Activated CD4-positive, alpha-beta T cell treated with anti-CD3 and anti-CD28 coated beads for 36 hours (primary cell): Measurements from ENCODE around the gene C1QL4. TPM values are rescaled to one million over a fixed set of nuclear protein-coding genes. Genes with fewer than 3 reads are reported as not detected.
"Not testable (repeated sequence)": the region's sequence is repeated elsewhere in the genome, so short reads cannot be mapped to it uniquely, and the experiment has no call there.

Experiments
- ATAC-seq: fragments of 200-7000 bp; cut with Tn5 transposase; one replicate; pipeline ENCODE4 v1.10.0; 2021; ENCODE audit warnings: mild to moderate bottlenecking, moderate library complexity
- CTCF ChIA-PET: fragments of 350-600 bp; sonication (Branson Sonifier 250); formaldehyde crosslinking; loops from one replicate; lab custom pipeline; 2021; ENCODE audit warnings: antibody characterized with exemption; lab: Charles Lee
- POLR2A ChIA-PET: fragments of 350-600 bp; sonication (Branson Sonifier 250); formaldehyde crosslinking; loops from one replicate; lab custom pipeline; 2021; ENCODE audit warnings: antibody characterized with exemption, inconsistent platforms; lab: Charles Lee
- DNase-seq: peaks from one replicate; pipeline ENCODE4 v3.0.0-alpha.2; 2020
- H3K27ac Mint-ChIP-seq: one replicate; pipeline ENCODE4 v1.8.0; 2021; ENCODE audit warnings: mixed read lengths
- H3K27me3 Mint-ChIP-seq: one replicate; pipeline ENCODE4 v1.8.0; 2021; ENCODE audit warnings: mixed read lengths
- H3K36me3 Mint-ChIP-seq: one replicate; pipeline ENCODE4 v1.8.0; 2021; ENCODE audit warnings: low read depth, mixed read lengths
- H3K4me1 Mint-ChIP-seq: one replicate; pipeline ENCODE4 v1.8.0; 2021; ENCODE audit warnings: mixed read lengths
- H3K4me3 Mint-ChIP-seq: one replicate; pipeline ENCODE4 v1.8.0; 2021; ENCODE audit warnings: mild to moderate bottlenecking, moderate library complexity, mixed read lengths
- H3K9me3 Mint-ChIP-seq: one replicate; pipeline ENCODE4 v1.8.0; 2021; ENCODE audit warnings: low read depth, mixed read lengths
- intact Hi-C, 2 experiments: fragments of 100-400 bp; cut with DNase I in 1 of 2; cut with micrococcal nuclease in 1 of 2; formaldehyde crosslinking; loops; one replicate each; pipeline versions ENCODE4 v1.14.2 to v1.15.1; 2022 to 2024; cut with DNase I, micrococcal nuclease
- total RNA-seq, 2 experiments: library from RNA; stranded (reverse); gene quantifications; one replicate each; pipeline ENCODE4 v1.2.3, GENCODE V29; 2021

C1QL4 gene
- total RNA-seq, 2 experiments from 2014 or later, result not detected

- CTCF ChIA-PET, result interaction anchor here (0.6 to 4.2 kb wide), 30 partner anchors 9 to 1761 kb away, joined by 3 to 27 read pairs (median 4); partner anchors contain the start of genes C1QL4, DDN, DNAJC22 and PRPH
- POLR2A ChIA-PET, result interaction anchor here (0.5 to 2.4 kb wide), 18 partner anchors 9 to 641 kb away, joined by 3 to 11 read pairs (median 4); partner anchors contain the start of genes KANSL2, LMBR1L, PRPH and RHEBL1
- peak within 1 kb of the TSS; percentile 95 for H3K4me3 Mint-ChIP-seq
- H3K27ac Mint-ChIP-seq, result peak within 1 kb of the TSS; percentile 95
- peaks cover 15% of the 10 kb centered on the region for H3K36me3 Mint-ChIP-seq
- H3K9me3 Mint-ChIP-seq, result no peaks in the 10 kb centered on the region
- H3K4me1 Mint-ChIP-seq, result peaks cover 10% of the 10 kb centered on the region
- intact Hi-C loops, result loop anchor here (1.0 to 5.0 kb wide), 17 partner anchors 19 to 702 kb away; partner anchors contain the start of genes TUBA1B (in 2 of the 2), TUBA1C (in 2 of the 2), ARF3 (in 1 of the 2) and BCDIN3D (in 1 of the 2)
- DNase-seq (peak; percentile 99), ATAC-seq (peak; percentile 96)
- H3K27me3 Mint-ChIP-seq, result no peaks in the 10 kb centered on the region
Measured at GRCh38 chr12:49322708-49323523, 14.1 kb downstream of the C1QL4 start, which contains the start of gene TROAP. Gene TROAP, plus strand, starts transcription at chr12:49323255. Its CDS starts 354 bp downstream, at chr12:49323609.

DNA sequence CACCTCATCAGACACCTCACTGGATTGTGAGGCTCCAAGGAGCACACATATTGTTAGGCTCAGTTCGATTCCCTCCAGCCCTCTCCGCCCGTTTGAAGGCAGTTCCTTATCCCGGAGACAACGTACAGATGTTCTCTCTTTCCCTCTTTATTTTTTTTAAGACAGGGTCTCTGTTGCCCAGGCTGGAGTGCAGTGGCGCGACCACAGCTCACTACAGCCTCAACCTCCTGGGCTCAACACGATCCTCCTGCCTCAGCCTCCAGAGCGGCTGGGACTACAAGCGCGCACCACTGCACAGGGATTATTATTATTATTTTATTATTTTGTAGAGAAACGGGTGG lies 14.7 kb downstream of the C1QL4 start:
- peaks cover 10% of the 10 kb centered on the region for H3K4me1 Mint-ChIP-seq
- H3K27ac Mint-ChIP-seq, result peak overlapping the region; percentile 95
- ChIA-PET POLR2A (interaction anchor here (0.5 to 2.4 kb wide), 13 partner anchors 10 to 640 kb away, joined by 3 to 11 read pairs (median 5); partner anchors contain the start of genes KANSL2, SPATS2 and TUBA1B), CTCF (interaction anchor here (0.6 to 4.2 kb wide), 22 partner anchors 10 to 1124 kb away, joined by 3 to 27 read pairs (median 4); partner anchors contain the start of genes C1QL4, DNAJC22, PRPH and TUBA1B)
- DNase-seq, result no peak
- no peak for ATAC-seq
- intact Hi-C loops, result loop anchor here (1.0 to 5.0 kb wide), 10 partner anchors 20 to 520 kb away; partner anchors contain the start of genes ARF3 (in 1 of the 2), BCDIN3D (in 1 of the 2), FMNL3 (in 1 of the 2) and KMT2D (in 1 of the 2)
- H3K36me3 Mint-ChIP-seq, result peaks cover 12% of the 10 kb centered on the region
- H3K4me3 Mint-ChIP-seq, result peak overlapping the region; percentile 95
- H3K9me3 Mint-ChIP-seq, result no peaks in the 10 kb centered on the region
- H3K27me3 Mint-ChIP-seq, result no peaks in the 10 kb centered on the region

GRCh38 chr12:49320411-49321103 lies 16.4 kb downstream of the C1QL4 start:
- intact Hi-C loops, result loop anchor here (5.0 kb wide), 2 partner anchors 188 to 258 kb away; partner anchors contain the start of genes KMT2D (in 1 of the 2) and TUBA1B (in 1 of the 2)
- DNase-seq, H3K9me3 Mint-ChIP-seq, ATAC-seq, H3K4me1 Mint-ChIP-seq, H3K36me3 Mint-ChIP-seq, H3K27ac Mint-ChIP-seq, H3K4me3 Mint-ChIP-seq, POLR2A ChIA-PET, H3K27me3 Mint-ChIP-seq: not testable (repeated sequence)
- CTCF ChIA-PET, result interaction anchor here (0.7 to 1.4 kb wide), 4 partner anchors 15 to 573 kb away, joined by 3 to 4 read pairs (median 4); no protein-coding TSS in a partner anchor

GRCh38 chr12:49317118-49317517 lies 19.9 kb downstream of the C1QL4 start:
- H3K27me3 Mint-ChIP-seq, H3K9me3 Mint-ChIP-seq, CTCF ChIA-PET, H3K36me3 Mint-ChIP-seq, intact Hi-C loops, ATAC-seq, H3K27ac Mint-ChIP-seq, POLR2A ChIA-PET, H3K4me3 Mint-ChIP-seq, H3K4me1 Mint-ChIP-seq, DNase-seq: not testable (repeated sequence)

- intact Hi-C loops, result no loop called here
- ChIA-PET CTCF (interaction anchor here (0.7 kb wide), 1 partner anchor 54 kb away, joined by 4 read pairs; no protein-coding TSS in a partner anchor), POLR2A (no interaction called here)
- Mint-ChIP-seq H3K27me3 (peaks cover 6% of the 10 kb centered on the region), H3K36me3 (no peaks in the 10 kb centered on the region), H3K27ac (no peak overlapping the region), H3K4me3 (no peak overlapping the region), H3K9me3 (no peaks in the 10 kb centered on the region), H3K4me1 (no peaks in the 10 kb centered on the region)
- ATAC-seq, result no peak
- no peak for DNase-seq
Measured at GRCh38 chr12:49314811-49315210, 22.2 kb downstream of the C1QL4 start.

- H3K4me1 Mint-ChIP-seq, ATAC-seq, DNase-seq, intact Hi-C loops, H3K36me3 Mint-ChIP-seq, H3K4me3 Mint-ChIP-seq, H3K9me3 Mint-ChIP-seq, H3K27ac Mint-ChIP-seq, CTCF ChIA-PET, POLR2A ChIA-PET: not testable (repeated sequence)
- H3K27me3 Mint-ChIP-seq, result peaks cover 28% of the 10 kb centered on the region
Measured at GRCh38 chr12:49310451-49311000, 26.5 kb downstream of the C1QL4 start.

DNA sequence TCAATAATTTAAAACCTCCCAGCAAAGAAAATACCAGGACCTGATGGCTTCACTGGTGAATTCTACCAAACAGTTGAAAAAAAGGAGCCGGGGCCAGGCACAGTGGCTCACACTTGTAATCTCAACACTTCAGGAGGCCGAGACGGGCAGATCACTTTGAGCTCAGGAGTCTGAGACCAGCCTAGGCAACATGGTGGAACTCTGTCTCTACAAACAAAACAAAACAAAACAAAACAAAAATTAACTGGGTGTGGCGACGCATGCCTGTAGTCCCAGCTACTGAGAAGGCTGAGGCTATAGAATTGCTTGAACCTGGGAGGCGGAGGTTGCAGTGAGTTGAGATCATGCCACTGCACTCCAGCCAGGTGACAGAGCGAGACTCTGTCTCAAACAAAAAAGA lies 27.6 kb downstream of the C1QL4 start:
- H3K27ac Mint-ChIP-seq, result no peak overlapping the region
- no peak overlapping the region for H3K4me3 Mint-ChIP-seq
- no peaks in the 10 kb centered on the region for H3K9me3 Mint-ChIP-seq
- peaks cover 30% of the 10 kb centered on the region for H3K27me3 Mint-ChIP-seq
- DNase-seq (no peak), ATAC-seq (no peak)
- H3K36me3 Mint-ChIP-seq, result no peaks in the 10 kb centered on the region
- intact Hi-C loops, result no loop called here
- ChIA-PET CTCF (interaction anchor here (0.7 to 1.3 kb wide), 3 partner anchors 29 to 149 kb away, joined by 3 read pairs; no protein-coding TSS in a partner anchor), POLR2A (no interaction called here)
- H3K4me1 Mint-ChIP-seq, result no peaks in the 10 kb centered on the region

DNA sequence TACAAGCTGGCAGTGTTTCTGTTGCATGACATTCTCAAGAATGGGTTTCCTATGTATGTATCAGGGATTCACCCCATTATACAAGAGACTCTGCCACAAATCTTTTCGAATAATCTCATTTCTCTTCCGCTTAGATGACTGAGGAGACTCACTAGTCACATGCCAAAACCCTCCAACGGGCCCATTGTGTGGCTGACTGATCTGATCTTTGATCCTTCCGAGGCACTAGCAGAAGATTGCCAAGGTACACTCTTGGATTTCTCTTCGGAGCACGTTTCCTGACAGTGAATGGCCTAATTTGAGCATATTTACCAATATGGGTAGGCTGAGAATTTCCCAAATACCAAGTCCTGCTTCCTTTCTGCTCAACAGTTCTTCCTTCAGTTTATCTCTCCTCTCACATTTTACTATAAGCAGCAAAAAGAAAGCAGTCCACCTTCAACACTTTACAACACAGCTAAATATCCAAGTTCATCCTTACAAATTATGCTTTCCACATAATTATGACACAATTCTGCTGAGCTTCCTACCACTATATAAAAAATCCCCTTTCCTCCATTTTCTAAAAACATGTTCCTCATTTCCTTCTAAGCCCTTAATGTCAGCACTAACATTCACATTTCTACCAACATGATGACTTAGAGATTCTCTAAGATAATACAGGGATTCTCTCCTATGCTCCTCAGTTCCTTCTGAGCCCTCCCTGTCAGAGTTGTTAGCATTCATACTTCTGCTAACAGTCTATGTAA lies 31.1 kb downstream of the C1QL4 start:
- H3K4me1 Mint-ChIP-seq, result peaks cover 5% of the 10 kb centered on the region
- DNase-seq, result no peak
- H3K4me3 Mint-ChIP-seq, result no peak overlapping the region
- peaks cover 39% of the 10 kb centered on the region for H3K27me3 Mint-ChIP-seq
- POLR2A ChIA-PET, result no interaction called here
- ATAC-seq, result no peak
- no peak overlapping the region for H3K27ac Mint-ChIP-seq
- intact Hi-C loops, result no loop called here
- no peaks in the 10 kb centered on the region for H3K9me3 Mint-ChIP-seq
- CTCF ChIA-PET, result interaction anchor here (0.6 to 3.4 kb wide), 7 partner anchors 10 to 71 kb away, joined by 3 to 16 read pairs (median 4); partner anchors contain the start of genes DNAJC22 and PRPH
- H3K36me3 Mint-ChIP-seq, result no peaks in the 10 kb centered on the region

- intact Hi-C loops, result no loop called here
- H3K27ac Mint-ChIP-seq, result no peak overlapping the region
- H3K9me3 Mint-ChIP-seq, result no peaks in the 10 kb centered on the region
- H3K36me3 Mint-ChIP-seq, result no peaks in the 10 kb centered on the region
- ChIA-PET CTCF (interaction anchor here (0.6 to 3.4 kb wide), 6 partner anchors 9 to 331 kb away, joined by 3 to 16 read pairs (median 3); partner anchors contain the start of gene PRPH), POLR2A (no interaction called here)
- DNase-seq (no peak), ATAC-seq (no peak)
- H3K4me1 Mint-ChIP-seq, result peaks cover 5% of the 10 kb centered on the region
- H3K27me3 Mint-ChIP-seq, result peaks cover 33% of the 10 kb centered on the region
- H3K4me3 Mint-ChIP-seq, result no peak overlapping the region
Measured at GRCh38 chr12:49304161-49304560, 32.8 kb downstream of the C1QL4 start.

DNA sequence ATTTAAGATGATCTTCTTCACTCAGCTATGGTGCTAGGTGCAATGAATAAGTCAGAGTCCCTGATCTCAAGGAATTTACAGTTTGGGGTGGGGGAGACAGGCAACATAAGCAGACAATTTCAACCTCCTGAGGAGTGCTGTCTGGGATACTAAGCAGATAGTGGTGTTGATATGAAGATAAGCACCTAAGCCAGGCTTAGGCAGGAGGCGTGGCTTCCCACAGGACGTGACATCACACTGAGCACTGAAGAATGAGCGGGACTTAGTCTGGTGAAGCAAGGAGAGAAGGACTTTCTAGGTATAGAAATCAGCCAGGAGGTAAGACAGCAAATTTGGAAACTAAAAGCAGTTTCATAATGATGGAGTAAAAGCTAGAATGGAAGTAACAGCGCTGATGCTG lies 35.2 kb downstream of the C1QL4 start:
- Mint-ChIP-seq H3K4me3 (no peak overlapping the region), H3K27me3 (peaks cover 41% of the 10 kb centered on the region), H3K9me3 (no peaks in the 10 kb centered on the region), H3K27ac (no peak overlapping the region), H3K4me1 (peaks cover 11% of the 10 kb centered on the region), H3K36me3 (no peaks in the 10 kb centered on the region)
- POLR2A ChIA-PET, result interaction anchor here (0.7 kb wide), 1 partner anchor 21 kb away, joined by 3 read pairs; no protein-coding TSS in a partner anchor
- peak; percentile 84 for ATAC-seq
- CTCF ChIA-PET, result interaction anchor here (0.6 to 2.1 kb wide), 7 partner anchors 9 to 171 kb away, joined by 3 to 9 read pairs (median 6); partner anchors contain the start of genes TROAP and TUBA1B
- intact Hi-C loops, result no loop called here
- DNase-seq, result peak; percentile 69
